NCI-H2081 (cell line): ENCODE results near the gene NLRP6.
"Not testable (repeated sequence)": the region's sequence is repeated elsewhere in the genome, so short reads cannot be mapped to it uniquely, and the experiment has no call there.

Experiments used
- DNase-seq, 2 experiments: peaks; one replicate each; lab custom pipeline; 2025; lab: John Stamatoyannopoulos, UW

The NLRP6 gene

GRCh38 chr11:278001-278951 is at the start of gene NLRP6:
Gene NLRP6, plus strand, starts transcription at chr11:278407. Its CDS starts 163 bp downstream, at chr11:278570.
- DNase-seq: no peak

DNA sequence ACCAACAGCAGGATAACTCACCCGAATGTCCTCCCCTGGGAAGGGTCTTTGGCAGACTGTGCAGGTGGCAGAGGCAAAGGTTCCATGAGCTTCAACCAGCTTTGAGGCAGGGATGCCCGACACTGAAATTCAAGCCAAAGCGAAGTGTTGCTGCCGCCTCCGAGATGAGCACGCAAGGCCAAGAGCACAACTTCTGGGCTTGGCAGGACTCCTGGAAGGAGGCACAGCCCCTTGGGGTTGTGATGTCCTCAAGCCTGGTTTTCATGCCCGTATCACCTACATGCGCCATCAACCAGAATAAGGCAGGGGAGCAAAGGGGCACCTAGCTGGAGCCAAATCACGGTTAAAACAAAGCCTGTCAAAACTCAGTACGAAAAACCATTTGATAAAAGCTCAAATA is 47.8 kb upstream of the NLRP6 start:
- DNase-seq: no peak

- DNase-seq: no peak
Measured at GRCh38 chr11:232783-233565, 45.2 kb upstream of the NLRP6 start.

DNA sequence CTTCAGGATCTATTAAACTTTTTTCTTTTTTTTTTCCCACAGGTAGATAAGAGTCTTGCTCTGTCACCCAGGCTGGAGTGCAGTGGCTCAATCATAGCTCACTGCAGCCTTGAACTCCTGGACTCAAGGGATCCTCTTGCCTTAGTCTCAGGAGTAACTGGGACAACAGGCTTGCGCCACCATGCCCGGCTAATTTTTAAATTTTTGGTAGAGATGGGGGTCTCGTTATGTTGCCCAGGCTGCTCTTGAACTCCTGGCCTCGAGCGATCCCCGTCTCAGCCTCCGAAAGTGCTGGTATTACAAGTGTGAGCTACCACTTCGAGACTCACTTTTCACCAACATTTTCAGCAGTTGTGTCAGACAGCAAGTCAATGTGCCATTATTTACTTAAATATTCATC is 43.0 kb upstream of the NLRP6 start:
- DNase-seq: no peak

DNA sequence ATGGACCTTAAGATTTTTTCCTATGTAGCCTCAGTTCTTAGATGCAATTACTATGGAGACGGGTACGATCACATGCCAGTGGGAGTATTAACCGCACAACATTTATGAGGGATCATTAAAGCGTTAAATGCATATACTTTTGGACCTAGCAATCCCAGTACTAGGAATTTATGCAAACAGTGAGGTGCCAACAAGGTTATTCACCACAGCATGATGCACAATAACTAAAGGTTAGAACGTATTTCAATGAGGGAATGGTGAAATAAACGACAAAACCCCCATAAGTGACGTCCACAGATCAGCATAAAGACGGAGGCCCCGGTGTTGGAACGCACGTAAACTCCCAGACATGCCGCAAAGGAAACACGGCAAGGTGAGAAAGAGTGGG is 42.6 kb upstream of the NLRP6 start:
- peak in 1 of 2 experiments; percentile 44 for DNase-seq

- DNase-seq: peak; percentile 81 to 85
Measured at GRCh38 chr11:235997-236773, 42.0 kb upstream of the NLRP6 start, which contains the start of gene SIRT3. Gene SIRT3, minus strand, starts transcription at chr11:236342. Its CDS starts 14 bp downstream, at chr11:236328.

- DNase-seq: peak; percentile 83 to 87
Measured at GRCh38 chr11:236774-237767, 41.1 kb upstream of the NLRP6 start, which contains the start of gene PSMD13. Gene PSMD13, plus strand, starts transcription at chr11:236976. Its CDS starts 74 bp downstream, at chr11:237050.

- DNase-seq: not testable (repeated sequence)
Measured at GRCh38 chr11:238346-238745, 39.9 kb upstream of the NLRP6 start.

DNA sequence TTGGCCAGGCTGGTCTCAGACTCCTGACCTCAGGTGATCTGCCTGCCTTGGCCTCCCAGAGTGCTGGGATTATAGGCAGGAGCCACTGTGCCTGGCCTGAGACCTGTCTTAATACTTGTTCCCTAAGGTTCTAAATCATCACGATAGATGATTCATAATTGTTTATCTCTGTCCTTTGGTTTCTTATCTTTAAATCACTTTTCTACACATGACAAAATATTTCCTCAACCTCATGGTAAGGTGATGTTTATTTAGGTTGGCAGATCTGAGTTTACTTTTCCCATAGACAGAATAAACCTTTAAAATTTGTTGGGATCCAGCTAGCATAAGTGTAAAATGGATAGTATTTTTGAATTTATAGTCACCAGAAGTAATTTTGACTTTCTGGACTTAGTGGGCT is 37.9 kb upstream of the NLRP6 start:
- no peak for DNase-seq

DNA sequence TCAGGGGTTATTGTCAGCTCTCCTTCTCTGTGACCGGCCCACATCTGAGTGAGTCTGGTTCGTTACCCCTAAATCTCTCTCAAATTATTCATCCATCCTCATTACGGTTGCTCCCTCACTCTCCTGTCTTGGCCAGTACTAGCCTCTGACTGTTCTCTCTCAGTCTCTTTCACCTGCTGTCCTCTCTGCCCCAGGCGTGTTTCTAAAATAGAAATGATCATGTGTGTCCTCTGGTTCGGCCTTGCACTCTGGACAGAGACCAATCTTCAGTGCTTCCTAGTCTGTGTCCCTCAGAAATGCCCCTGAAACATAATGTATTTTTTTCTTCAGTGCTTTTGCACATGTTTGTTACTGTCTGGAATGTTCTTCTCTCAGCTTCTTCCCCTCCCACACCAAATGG is 36.6 kb upstream of the NLRP6 start:
- DNase-seq: no peak

DNA sequence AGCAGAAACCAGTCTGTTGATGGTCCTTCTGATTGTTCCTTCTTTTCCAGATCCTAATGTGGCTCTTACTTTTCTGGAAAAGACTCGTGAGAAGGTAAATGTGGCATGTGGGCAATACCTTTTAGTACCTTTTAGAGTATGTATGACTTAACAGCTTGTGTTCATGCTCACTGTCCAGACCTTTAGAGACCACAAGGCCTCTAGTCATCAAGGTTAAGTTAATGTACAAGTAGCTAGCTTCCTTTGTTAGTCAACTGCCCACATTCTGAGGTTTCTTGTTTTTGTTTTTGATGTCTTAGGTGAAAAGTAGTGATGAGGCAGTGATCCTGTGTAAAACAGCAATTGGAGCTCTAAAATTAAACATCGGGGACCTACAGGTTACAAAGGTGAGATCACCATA is 33.8 kb upstream of the NLRP6 start:
- DNase-seq: no peak

DNA sequence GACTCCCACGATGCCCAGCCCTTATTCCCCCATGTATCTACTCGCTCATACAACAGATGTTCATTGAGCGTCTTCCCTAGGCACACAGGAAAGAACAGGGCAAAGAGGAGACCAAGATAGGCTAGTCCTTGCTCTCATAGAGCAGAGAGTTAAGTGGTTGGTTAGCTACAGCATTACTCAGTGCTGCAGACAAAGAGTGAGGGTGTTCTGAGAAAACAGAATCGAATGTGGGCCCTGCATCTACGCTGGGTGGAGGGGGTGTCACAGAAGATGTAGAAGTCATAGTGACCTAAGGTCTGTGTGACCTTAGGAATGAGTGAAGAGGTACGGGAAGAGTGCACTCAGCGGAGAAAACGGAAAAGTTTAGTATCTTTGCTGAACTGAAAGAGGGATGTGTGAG is 29.1 kb upstream of the NLRP6 start:
- DNase-seq: no peak

DNA sequence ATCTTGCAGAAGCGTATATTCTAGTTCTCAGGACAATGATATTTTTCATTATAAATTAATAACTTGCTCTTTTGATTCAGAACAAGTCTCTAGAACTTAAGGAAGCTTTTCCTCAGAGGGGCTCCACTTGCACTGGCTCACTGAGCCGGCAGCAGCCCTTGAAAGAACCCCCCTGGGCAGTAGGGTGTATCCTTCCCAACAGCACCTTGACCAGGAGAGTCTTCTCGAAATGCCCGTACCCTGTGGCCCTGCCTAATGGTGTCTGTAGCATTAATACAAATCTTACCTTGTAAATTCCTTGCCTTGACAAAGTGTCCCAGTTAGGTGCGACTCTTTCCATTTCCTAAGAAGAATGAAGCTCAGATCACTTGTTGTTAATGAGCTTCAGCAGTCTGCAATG is 27.9 kb upstream of the NLRP6 start:
- no peak for DNase-seq

GRCh38 chr11:250740-251299 is 27.4 kb upstream of the NLRP6 start:
- peak; percentile 7 for DNase-seq

GRCh38 chr11:251550-251949 is 26.7 kb upstream of the NLRP6 start:
- no peak for DNase-seq

GRCh38 chr11:252666-253065 is 25.5 kb upstream of the NLRP6 start:
- DNase-seq: no peak

DNA sequence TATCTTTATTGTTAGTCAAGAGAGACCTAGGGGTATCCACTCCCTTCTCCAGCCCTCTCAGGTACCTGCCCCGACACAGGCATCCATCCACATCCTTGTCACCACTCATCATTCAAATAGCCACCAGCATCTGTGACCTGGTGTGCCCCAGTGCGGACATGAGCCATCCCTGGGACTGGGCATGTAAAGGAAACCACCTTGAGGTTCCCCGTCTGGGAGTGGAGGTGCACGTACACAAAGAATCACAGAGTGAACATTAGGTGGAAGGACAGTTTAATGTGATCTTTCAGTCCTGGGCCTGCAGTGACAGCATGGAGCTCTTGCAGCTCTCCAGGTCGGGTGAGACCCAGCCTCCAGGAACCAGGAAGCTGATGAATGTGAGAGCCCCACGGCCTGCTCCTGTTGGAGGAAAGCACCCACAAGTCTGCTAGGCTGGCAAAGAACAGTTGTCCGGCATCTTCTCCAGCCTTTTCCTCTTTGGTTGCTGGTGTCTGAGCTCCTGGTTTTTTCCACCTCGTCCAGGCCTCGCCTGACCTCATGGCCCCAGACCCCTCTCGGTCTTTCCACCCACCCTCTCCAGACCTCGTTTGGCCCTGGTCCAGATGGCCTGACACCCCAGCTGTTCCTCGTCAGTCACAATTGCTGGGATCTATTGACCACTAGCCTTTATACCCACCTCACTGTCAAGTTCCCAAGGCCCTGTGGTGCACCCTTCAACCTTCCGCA is 24.9 kb upstream of the NLRP6 start:
- DNase-seq: no peak

GRCh38 chr11:253886-254270 is 24.3 kb upstream of the NLRP6 start:
- DNase-seq: no peak

DNA sequence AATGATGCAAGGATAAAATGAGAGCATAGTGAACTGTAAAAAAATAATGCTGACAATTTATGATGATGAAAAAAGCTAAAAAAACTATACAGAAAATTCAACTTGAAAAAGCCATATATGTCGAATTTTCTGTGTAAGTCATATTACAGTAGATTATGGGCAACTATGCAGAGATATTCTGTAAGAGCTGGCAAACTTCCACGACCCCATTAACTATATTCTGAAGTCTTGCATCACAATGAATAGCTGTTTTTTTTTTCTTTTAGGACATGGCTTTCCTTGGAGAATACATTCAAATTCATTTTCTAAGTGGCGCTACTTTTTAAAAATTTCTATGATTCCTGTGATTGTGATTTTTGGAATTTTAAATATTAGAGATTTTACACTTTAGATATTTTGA is 23.0 kb upstream of the NLRP6 start:
- no peak for DNase-seq

DNA sequence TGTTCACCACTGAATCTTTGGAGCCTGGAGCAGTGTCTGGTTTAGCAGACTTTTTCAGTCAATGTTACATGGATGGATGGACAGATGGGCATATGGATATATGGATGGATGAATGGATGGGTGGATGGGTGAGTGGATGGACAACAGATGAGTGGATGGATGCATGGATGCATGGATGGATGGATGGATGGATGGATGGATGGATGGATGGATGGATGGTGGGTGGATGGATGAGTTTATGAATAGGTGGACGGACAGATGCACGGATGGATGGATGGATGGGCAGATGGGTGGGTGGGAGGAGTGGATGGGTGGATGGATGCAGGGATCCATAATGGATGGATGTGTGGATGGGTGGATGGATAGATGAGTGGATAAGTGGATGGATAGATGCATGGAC is 22.4 kb upstream of the NLRP6 start:
- DNase-seq: no peak
